SK-N-SH treated with all-trans-retinoic acid at 6 μM for 48 hours (cell line): ENCODE measurements around the gene CCND1.
A peak's percentile ranks its signal among the peaks of the same experiment; 100 is the strongest.

Experiments
- ATAC-seq: fragments of 200-7000 bp; cut with Tn5 transposase; 3 replicates; pipeline ENCODE4 v1.9.1; 2020; ENCODE audit warnings: mild to moderate bottlenecking, moderate library complexity
- ARNTL ChIP-seq: fragments of 450-650 bp; formaldehyde crosslinking; IDR thresholded peaks from 2 replicates; pipeline ENCODE4 v1.5.0; 2020; ENCODE audit warnings: low read depth, mild to moderate bottlenecking, moderate library complexity, borderline replicate concordance
- CSDC2 ChIP-seq: fragments of 250-450 bp; sonication (Bioruptor Pico); IDR thresholded peaks from 2 replicates; pipeline ENCODE4 v1.5.0; 2020; ENCODE audit warnings: mild to moderate bottlenecking, moderate library complexity
- ESRRG ChIP-seq: fragments of 250-450 bp; sonication (Bioruptor Pico); IDR thresholded peaks from 2 replicates; pipeline ENCODE4 v1.6.1; 2021; ENCODE audit warnings: mild to moderate bottlenecking
- PATZ1 ChIP-seq: fragments of 250-450 bp; sonication (Bioruptor Pico); IDR thresholded peaks from 2 replicates; pipeline ENCODE4 v1.8.0; 2020; ENCODE audit warnings: mild to moderate bottlenecking, moderate library complexity, borderline replicate concordance
- PPARA ChIP-seq: fragments of 250-450 bp; sonication (Bioruptor Pico); IDR thresholded peaks from 2 replicates; pipeline ENCODE4 v1.5.0; 2020; ENCODE audit warnings: mild to moderate bottlenecking, borderline replicate concordance
- SNAI2 ChIP-seq: fragments of 250-450 bp; sonication (Bioruptor Pico); IDR thresholded peaks from 2 replicates; pipeline ENCODE4 v1.5.0; 2020; ENCODE audit warnings: mild to moderate bottlenecking, moderate library complexity
- TCF4 ChIP-seq: fragments of 250-450 bp; sonication (Bioruptor Pico); IDR thresholded peaks from 2 replicates; pipeline ENCODE4 v1.8.0; 2021; ENCODE audit warnings: mild to moderate bottlenecking, moderate library complexity, borderline replicate concordance
- TOX ChIP-seq: fragments of 250-450 bp; sonication (Bioruptor Pico); IDR thresholded peaks from 2 replicates; pipeline ENCODE4 v1.8.0; 2021; ENCODE audit warnings: mild to moderate bottlenecking, moderate library complexity, borderline replicate concordance
- ZFP30 ChIP-seq: fragments of 450-650 bp; formaldehyde crosslinking; IDR thresholded peaks from 2 replicates; pipeline ENCODE4 v1.5.0; 2022; ENCODE audit warnings: mild to moderate bottlenecking, moderate library complexity
- ZNF565 ChIP-seq: fragments of 450-650 bp; formaldehyde crosslinking; conservative IDR thresholded peaks from 2 replicates; pipeline ENCODE4 v1.5.0; 2020; ENCODE audit warnings: low read depth, mild to moderate bottlenecking, moderate library complexity
- ZNF70 ChIP-seq: fragments of 450-650 bp; formaldehyde crosslinking; IDR thresholded peaks from 2 replicates; pipeline ENCODE4 v1.5.0; 2020; ENCODE audit warnings: mild to moderate bottlenecking, moderate library complexity
- ZNF8 ChIP-seq: fragments of 450-650 bp; formaldehyde crosslinking; IDR thresholded peaks from 2 replicates; pipeline ENCODE4 v1.5.0; 2020; ENCODE audit warnings: mild to moderate bottlenecking, moderate library complexity
- TF ChIP-seq, protein P1 (sequence below): fragments of 250-450 bp; sonication (Bioruptor Pico); IDR thresholded peaks from 2 replicates; pipeline ENCODE4 v1.5.1; 2020; ENCODE audit warnings: low read depth, mild to moderate bottlenecking, moderate library complexity
- TF ChIP-seq, protein P2 (sequence below): fragments of 250-450 bp; sonication (Bioruptor Pico); IDR thresholded peaks from 2 replicates; pipeline ENCODE4 v1.8.0; 2021; ENCODE audit warnings: low read depth, mild to moderate bottlenecking, moderate library complexity, borderline replicate concordance
- TF ChIP-seq, protein P3 (sequence below): fragments of 250-450 bp; sonication (Bioruptor Pico); IDR thresholded peaks from 2 replicates; pipeline ENCODE4 v1.5.0; 2020; ENCODE audit warnings: mild to moderate bottlenecking, moderate library complexity

CCND1 gene

GRCh38 chr11:69654660-69655478 is 13.9 kb downstream of the CCND1 start:
- no peak; the same call in 2 of the 3 replicates for ATAC-seq
- TF ChIP-seq, protein P1, sequence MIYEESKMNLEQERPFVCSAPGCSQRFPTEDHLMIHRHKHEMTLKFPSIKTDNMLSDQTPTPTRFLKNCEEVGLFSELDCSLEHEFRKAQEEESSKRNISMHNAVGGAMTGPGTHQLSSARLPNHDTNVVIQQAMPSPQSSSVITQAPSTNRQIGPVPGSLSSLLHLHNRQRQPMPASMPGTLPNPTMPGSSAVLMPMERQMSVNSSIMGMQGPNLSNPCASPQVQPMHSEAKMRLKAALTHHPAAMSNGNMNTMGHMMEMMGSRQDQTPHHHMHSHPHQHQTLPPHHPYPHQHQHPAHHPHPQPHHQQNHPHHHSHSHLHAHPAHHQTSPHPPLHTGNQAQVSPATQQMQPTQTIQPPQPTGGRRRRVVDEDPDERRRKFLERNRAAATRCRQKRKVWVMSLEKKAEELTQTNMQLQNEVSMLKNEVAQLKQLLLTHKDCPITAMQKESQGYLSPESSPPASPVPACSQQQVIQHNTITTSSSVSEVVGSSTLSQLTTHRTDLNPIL (CRISPR knock-in tag) = no peak
- TF ChIP-seq ESRRG (CRISPR knock-in tag) = no peak
- TF ChIP-seq SNAI2 (CRISPR knock-in tag) = no peak
- TF ChIP-seq ZNF565 (CRISPR knock-in tag) = no peak
- TF ChIP-seq, protein P2, sequence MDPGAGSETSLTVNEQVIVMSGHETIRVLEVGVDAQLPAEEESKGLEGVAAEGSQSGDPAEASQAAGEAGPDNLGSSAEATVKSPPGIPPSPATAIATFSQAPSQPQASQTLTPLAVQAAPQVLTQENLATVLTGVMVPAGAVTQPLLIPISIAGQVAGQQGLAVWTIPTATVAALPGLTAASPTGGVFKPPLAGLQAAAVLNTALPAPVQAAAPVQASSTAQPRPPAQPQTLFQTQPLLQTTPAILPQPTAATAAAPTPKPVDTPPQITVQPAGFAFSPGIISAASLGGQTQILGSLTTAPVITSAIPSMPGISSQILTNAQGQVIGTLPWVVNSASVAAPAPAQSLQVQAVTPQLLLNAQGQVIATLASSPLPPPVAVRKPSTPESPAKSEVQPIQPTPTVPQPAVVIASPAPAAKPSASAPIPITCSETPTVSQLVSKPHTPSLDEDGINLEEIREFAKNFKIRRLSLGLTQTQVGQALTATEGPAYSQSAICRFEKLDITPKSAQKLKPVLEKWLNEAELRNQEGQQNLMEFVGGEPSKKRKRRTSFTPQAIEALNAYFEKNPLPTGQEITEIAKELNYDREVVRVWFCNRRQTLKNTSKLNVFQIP (CRISPR knock-in tag) = no peak
- TF ChIP-seq ZFP30 (CRISPR knock-in tag) = no peak
- no peak for TF ChIP-seq TCF4 (CRISPR knock-in tag)
- TF ChIP-seq, protein P3, sequence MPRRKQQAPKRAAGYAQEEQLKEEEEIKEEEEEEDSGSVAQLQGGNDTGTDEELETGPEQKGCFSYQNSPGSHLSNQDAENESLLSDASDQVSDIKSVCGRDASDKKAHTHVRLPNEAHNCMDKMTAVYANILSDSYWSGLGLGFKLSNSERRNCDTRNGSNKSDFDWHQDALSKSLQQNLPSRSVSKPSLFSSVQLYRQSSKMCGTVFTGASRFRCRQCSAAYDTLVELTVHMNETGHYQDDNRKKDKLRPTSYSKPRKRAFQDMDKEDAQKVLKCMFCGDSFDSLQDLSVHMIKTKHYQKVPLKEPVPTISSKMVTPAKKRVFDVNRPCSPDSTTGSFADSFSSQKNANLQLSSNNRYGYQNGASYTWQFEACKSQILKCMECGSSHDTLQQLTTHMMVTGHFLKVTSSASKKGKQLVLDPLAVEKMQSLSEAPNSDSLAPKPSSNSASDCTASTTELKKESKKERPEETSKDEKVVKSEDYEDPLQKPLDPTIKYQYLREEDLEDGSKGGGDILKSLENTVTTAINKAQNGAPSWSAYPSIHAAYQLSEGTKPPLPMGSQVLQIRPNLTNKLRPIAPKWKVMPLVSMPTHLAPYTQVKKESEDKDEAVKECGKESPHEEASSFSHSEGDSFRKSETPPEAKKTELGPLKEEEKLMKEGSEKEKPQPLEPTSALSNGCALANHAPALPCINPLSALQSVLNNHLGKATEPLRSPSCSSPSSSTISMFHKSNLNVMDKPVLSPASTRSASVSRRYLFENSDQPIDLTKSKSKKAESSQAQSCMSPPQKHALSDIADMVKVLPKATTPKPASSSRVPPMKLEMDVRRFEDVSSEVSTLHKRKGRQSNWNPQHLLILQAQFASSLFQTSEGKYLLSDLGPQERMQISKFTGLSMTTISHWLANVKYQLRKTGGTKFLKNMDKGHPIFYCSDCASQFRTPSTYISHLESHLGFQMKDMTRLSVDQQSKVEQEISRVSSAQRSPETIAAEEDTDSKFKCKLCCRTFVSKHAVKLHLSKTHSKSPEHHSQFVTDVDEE = no peak
- TF ChIP-seq, all 23 proteins: peak for 0

GRCh38 chr11:69655479-69656428 is 14.8 kb downstream of the CCND1 start:
- TF ChIP-seq, protein P2 (CRISPR knock-in tag) = no peak
- TF ChIP-seq SNAI2 (CRISPR knock-in tag) = no peak
- no peak for TF ChIP-seq PATZ1 (CRISPR knock-in tag)
- TF ChIP-seq PPARA (CRISPR knock-in tag) = no peak
- no peak for TF ChIP-seq CSDC2
- peak; percentile 33 for ATAC-seq

GRCh38 chr11:69656536-69657455 is 15.8 kb downstream of the CCND1 start:
- ATAC-seq = peak; percentile 2; the same call in 1 of the 3 replicates
- TF ChIP-seq ARNTL = no peak
- TF ChIP-seq PATZ1 (CRISPR knock-in tag) = no peak
- no peak for TF ChIP-seq ZNF70 (CRISPR knock-in tag)
- TF ChIP-seq TOX (CRISPR knock-in tag) = no peak
- TF ChIP-seq, protein P3 = no peak
- no peak for TF ChIP-seq ZNF8 (CRISPR knock-in tag)
- TF ChIP-seq TCF4 (CRISPR knock-in tag) = no peak
